PFSK-1 (cell line): Measurements from ENCODE around the gene TUBB1.

Source experiments
- FOXP2 ChIP-seq: optimal IDR thresholded peaks from 2 replicates; pipeline ENCODE3; 2011; ENCODE audit warnings: borderline replicate concordance, control low read depth, inconsistent platforms; ENCODE audit not compliant: insufficient read depth; ENCODE audit errors: extremely low read length, extremely low read depth
- POLR2AphosphoS5 ChIP-seq: IDR thresholded peaks from 2 replicates; pipeline ENCODE4 v1.6.1; 2012; ENCODE audit warnings: low read depth, mild to moderate bottlenecking, control low read depth, low read length, moderate library complexity
- SIN3A ChIP-seq: IDR thresholded peaks from 2 replicates; pipeline ENCODE4 v1.6.1; 2012; ENCODE audit warnings: mild to moderate bottlenecking, low read length, moderate library complexity, borderline replicate concordance; ENCODE audit not compliant: insufficient read depth
- TAF1 ChIP-seq: IDR thresholded peaks from 2 replicates; pipeline ENCODE4 v1.6.1; 2012; ENCODE audit warnings: low read length, control low read depth, borderline replicate concordance; ENCODE audit not compliant: insufficient read depth
- TF ChIP-seq, protein P1 (sequence below), 2 experiments: IDR thresholded peaks; 2 replicates each; pipeline versions ENCODE4 v1.6.1 to v1.8.0; 2011 to 2012; ENCODE audit warnings: low read depth in 2 of 2, low read length in 2 of 2, control low read depth in 1 of 2, inconsistent platforms in 1 of 2, mild to moderate bottlenecking in 1 of 2, moderate library complexity in 1 of 2; ENCODE audit not compliant: insufficient read depth in 1 of 2

Gene TUBB1

DNA sequence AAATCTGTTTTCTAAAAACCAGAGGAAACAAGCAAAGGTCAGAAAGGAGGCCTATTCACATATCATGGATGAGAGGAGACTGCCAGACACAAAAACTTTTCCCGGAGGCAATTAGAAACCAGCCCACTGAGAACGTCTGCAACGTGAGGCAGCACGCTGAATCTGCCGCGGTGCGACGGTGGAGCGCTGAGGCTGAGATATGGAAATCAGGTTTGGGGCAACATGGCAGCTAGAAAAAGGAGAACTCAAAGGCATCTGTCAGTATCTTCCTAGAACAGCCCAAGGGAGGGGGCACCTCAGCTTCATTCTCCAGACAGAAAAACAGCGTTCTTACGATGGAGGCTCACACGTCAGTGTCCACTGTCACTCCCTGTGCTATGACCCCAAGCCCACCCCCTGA is 18.2 kb downstream of the TUBB1 start:
- TF ChIP-seq TAF1 (no peak), POLR2AphosphoS5 (no peak), SIN3A (no peak), FOXP2 (no peak)
- TF ChIP-seq, protein P1, sequence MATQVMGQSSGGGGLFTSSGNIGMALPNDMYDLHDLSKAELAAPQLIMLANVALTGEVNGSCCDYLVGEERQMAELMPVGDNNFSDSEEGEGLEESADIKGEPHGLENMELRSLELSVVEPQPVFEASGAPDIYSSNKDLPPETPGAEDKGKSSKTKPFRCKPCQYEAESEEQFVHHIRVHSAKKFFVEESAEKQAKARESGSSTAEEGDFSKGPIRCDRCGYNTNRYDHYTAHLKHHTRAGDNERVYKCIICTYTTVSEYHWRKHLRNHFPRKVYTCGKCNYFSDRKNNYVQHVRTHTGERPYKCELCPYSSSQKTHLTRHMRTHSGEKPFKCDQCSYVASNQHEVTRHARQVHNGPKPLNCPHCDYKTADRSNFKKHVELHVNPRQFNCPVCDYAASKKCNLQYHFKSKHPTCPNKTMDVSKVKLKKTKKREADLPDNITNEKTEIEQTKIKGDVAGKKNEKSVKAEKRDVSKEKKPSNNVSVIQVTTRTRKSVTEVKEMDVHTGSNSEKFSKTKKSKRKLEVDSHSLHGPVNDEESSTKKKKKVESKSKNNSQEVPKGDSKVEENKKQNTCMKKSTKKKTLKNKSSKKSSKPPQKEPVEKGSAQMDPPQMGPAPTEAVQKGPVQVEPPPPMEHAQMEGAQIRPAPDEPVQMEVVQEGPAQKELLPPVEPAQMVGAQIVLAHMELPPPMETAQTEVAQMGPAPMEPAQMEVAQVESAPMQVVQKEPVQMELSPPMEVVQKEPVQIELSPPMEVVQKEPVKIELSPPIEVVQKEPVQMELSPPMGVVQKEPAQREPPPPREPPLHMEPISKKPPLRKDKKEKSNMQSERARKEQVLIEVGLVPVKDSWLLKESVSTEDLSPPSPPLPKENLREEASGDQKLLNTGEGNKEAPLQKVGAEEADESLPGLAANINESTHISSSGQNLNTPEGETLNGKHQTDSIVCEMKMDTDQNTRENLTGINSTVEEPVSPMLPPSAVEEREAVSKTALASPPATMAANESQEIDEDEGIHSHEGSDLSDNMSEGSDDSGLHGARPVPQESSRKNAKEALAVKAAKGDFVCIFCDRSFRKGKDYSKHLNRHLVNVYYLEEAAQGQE (IDR thresholded peaks at IDR 0.05; ENCODE audit: insufficient read depth in 1 of 2, low read depth in 2 of 2, low read length in 2 of 2) = no peak

DNA sequence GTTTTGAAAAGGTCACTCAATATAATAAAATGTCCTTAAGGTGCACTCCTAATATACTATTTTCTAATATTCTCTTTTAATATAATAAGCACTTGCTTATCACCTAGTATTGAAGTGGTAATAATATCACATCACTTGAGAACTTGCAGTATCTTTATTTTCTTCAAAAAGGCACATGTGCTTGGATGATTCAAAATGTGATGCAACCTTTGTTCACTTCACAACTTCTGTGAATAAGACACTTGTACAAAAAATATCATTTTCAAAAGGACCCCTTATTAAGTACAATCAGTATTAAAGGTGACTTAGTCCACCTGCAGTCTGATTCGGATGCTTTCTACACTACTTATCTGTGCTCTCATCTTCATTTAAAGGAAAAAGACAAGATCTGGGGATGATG is 20.0 kb downstream of the TUBB1 start:
- TF ChIP-seq POLR2AphosphoS5 (no peak), SIN3A (no peak), TAF1 (no peak), FOXP2 (no peak)
- TF ChIP-seq, protein P1 (IDR thresholded peaks at IDR 0.05; ENCODE audit: insufficient read depth in 1 of 2, low read depth in 2 of 2, low read length in 2 of 2) = no peak

DNA sequence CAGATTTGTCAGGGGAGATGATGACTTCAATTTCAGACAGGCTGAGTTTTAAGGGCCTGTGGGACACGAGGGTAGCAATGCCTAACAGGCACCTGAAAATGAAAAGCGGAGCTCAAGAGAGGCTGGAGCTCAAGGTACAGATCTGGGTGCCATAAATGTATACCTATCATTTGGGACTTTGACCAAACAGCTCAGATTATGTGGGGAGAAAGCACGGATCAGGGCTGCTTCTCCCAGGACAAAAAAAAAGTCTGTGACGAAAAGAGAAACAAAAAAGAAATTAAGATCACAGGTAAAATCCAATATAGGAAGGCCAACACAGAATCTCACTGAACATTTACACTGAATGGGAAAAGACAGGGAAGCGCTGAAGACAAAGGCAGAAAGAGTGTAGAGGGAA is 21.4 kb downstream of the TUBB1 start:
- no peak for TF ChIP-seq TAF1
- no peak for TF ChIP-seq POLR2AphosphoS5
- TF ChIP-seq SIN3A = no peak
- TF ChIP-seq, protein P1 (IDR thresholded peaks at IDR 0.05; ENCODE audit: insufficient read depth in 1 of 2, low read depth in 2 of 2, low read length in 2 of 2) = no peak
- TF ChIP-seq FOXP2 = no peak

DNA sequence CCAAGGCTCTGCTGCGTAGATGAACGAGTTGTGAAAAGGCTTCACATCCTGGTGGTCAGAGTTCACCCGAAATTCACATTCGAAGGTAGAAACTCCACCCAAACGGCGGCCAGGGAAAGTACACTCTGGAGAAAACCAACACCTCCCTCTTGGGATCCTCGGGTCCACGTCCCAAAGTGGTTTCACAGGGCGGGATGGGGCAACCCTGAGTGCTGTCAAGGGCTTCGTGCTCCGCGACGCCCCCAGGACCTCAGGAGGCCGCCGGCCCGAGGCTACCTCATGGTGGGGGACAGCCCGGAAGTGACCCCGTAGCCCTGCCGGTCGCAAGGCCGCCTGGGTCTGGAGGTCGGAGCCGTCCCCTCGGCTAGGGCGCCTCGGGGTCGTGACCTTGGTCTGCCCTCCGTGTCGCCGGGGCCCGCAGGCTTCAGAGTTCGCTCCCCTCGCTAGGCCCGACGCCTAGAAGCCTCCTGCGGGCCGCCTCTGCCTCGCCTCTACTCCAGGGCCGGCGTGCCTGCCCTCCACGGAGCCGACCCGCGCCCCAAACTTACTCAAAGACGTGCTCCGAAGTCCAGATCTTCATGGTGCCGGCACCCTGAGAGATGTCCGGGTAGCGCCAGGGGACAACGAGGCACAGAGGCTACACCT is 23.0 kb downstream of the TUBB1 start, which contains the start of gene PRELID3B:
Gene PRELID3B, minus strand, starts transcription at position 636 of the 645 bp plus-strand sequence. Its CDS starts 56 bp downstream, at position 580.
- peak; percentile 52 for TF ChIP-seq FOXP2
- TF ChIP-seq SIN3A = no peak; the same call in 1 of the 2 replicates

DNA sequence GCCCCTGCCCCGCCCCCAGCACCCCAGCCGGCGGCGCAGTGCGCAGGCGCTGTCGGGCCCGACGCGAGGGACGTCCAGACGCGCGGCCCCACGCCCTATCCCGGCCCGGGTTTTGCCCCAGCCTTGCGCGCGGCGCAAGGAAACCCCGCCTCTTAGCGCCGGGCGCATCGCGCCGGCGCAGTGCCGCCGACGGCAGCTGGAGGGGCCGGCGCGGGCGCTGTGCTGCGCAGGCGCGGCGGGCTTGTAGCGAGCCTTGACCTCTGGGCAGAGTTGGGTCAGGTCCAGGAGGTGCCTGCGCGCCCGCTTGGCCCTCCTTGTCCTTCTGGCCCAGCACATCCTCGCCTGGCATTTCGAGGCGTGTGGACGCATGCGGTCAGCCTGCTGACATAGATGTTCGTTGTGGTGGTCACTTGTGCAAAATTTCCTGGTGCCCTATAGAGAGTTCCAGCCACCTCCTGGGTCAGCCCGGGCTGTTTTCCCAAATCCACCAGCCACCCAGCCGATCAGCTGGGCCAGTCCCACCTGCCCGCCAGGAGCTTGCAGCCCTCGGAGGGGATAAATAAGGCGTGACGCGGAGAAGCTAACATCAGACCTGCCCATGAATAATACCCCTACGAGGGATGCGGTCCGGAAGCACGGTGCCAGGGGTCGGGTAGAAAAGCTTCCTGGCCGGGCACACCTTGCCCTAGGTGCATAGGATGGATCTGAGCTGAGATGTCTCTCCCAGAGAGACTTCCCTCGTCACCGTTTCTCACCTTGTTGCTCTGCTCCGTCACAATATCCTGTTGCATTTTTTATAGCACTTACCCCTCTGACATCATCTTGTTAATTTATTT is 23.8 kb downstream of the TUBB1 start:
- TF ChIP-seq, protein P1 (IDR thresholded peaks at IDR 0.05; ENCODE audit: insufficient read depth in 1 of 2, low read depth in 2 of 2, low read length in 2 of 2) = no peak
- TF ChIP-seq POLR2AphosphoS5 = no peak
- TF ChIP-seq SIN3A = no peak
- no peak for TF ChIP-seq TAF1
- TF ChIP-seq FOXP2 = no peak
